CD4-positive, CD25-positive, alpha-beta regulatory T cell (primary cell): ENCODE results near the gene HCN2. TPM values are rescaled to one million over a fixed set of nuclear protein-coding genes. Genes with fewer than 3 reads are reported as not detected.

ENCODE experiments used
- ATAC-seq, 2 donors: fragments of 150-1000 bp; cut with Tn5 transposase; one replicate each; pipeline ENCODE4 v1.10.0; 2021; ENCODE audit warnings: low read depth in 2 of 2, moderate number of reproducible peaks in 2 of 2, moderate library complexity in 1 of 2
- DNase-seq, 3 donors: peaks; one replicate each; pipeline versions ENCODE4 v3.0.0 to v3.0.0-alpha.2; 2012 to 2022; ENCODE audit warnings: mixed read lengths in 1 of 3
- H3K27ac ChIP-seq: one replicate; pipeline ENCODE4 v1.7.0; 2013; ENCODE audit warnings: mild to moderate bottlenecking, low read length; ENCODE audit not compliant: insufficient read depth, poor library complexity, severe bottlenecking
- H3K27me3 ChIP-seq: one replicate; pipeline ENCODE4 v1.7.0; 2013; ENCODE audit warnings: low read length; ENCODE audit not compliant: control insufficient read depth, insufficient read depth
- H3K36me3 ChIP-seq: one replicate; pipeline ENCODE4 v1.7.0; 2013; ENCODE audit warnings: mild to moderate bottlenecking, low read length, moderate library complexity; ENCODE audit not compliant: control insufficient read depth, insufficient read depth
- H3K4me1 ChIP-seq: 2 replicates; pipeline ENCODE4 v1.7.0; 2013; ENCODE audit warnings: mild to moderate bottlenecking, low read length; ENCODE audit not compliant: insufficient read depth, control insufficient read depth, poor library complexity, severe bottlenecking
- H3K4me3 ChIP-seq: one replicate; pipeline ENCODE4 v1.7.0; 2013; ENCODE audit warnings: low read depth, mild to moderate bottlenecking, low read length, moderate library complexity
- H3K9me3 ChIP-seq, 2 experiments: 1 replicate in 1 of 2; 2 replicates in 1 of 2; pipeline ENCODE4 v1.7.0; 2013; ENCODE audit warnings: low read length in 2 of 2, mild to moderate bottlenecking in 1 of 2, moderate library complexity in 1 of 2; ENCODE audit not compliant: control insufficient read depth in 2 of 2
- H3K27ac Mint-ChIP-seq, 3 donors: one replicate each; pipeline ENCODE4 v1.8.0; 2020 to 2022; ENCODE audit warnings: mild to moderate bottlenecking in 3 of 3, mixed read lengths in 3 of 3, moderate library complexity in 2 of 3
- H3K27me3 Mint-ChIP-seq: one replicate; pipeline ENCODE4 v1.8.0; 2022; ENCODE audit warnings: mild to moderate bottlenecking, mixed read lengths
- H3K36me3 Mint-ChIP-seq: one replicate; pipeline ENCODE4 v1.8.0; 2020; ENCODE audit warnings: mixed read lengths
- H3K4me1 Mint-ChIP-seq, 4 donors: one replicate each; pipeline ENCODE4 v1.8.0; 2020 to 2022; ENCODE audit warnings: mixed read lengths in 4 of 4, mild to moderate bottlenecking in 1 of 4
- H3K4me3 Mint-ChIP-seq, 4 donors: one replicate each; pipeline ENCODE4 v1.8.0; 2020 to 2022; ENCODE audit warnings: mild to moderate bottlenecking in 4 of 4, mixed read lengths in 4 of 4, moderate library complexity in 3 of 4
- H3K9me3 Mint-ChIP-seq, 7 donors: one replicate each; pipeline ENCODE4 v1.8.0; 2020 to 2022; ENCODE audit warnings: mixed read lengths in 7 of 7, mild to moderate bottlenecking in 3 of 7, moderate library complexity in 2 of 7
- polyA plus RNA-seq, 4 donors: library from polyadenylated mRNA; unstranded; fragments of 300-500 nt; fragmentation: Illumina TruSeq; gene quantifications; one replicate each; pipeline ENCODE4 v1.2.3, GENCODE V29; 2021
- total RNA-seq: library from RNA; stranded (reverse); gene quantifications from one replicate; pipeline ENCODE4 v1.2.3, GENCODE V29; 2022

Gene HCN2
- 1.2 TPM for total RNA-seq
- not detected for polyA plus RNA-seq

DNA sequence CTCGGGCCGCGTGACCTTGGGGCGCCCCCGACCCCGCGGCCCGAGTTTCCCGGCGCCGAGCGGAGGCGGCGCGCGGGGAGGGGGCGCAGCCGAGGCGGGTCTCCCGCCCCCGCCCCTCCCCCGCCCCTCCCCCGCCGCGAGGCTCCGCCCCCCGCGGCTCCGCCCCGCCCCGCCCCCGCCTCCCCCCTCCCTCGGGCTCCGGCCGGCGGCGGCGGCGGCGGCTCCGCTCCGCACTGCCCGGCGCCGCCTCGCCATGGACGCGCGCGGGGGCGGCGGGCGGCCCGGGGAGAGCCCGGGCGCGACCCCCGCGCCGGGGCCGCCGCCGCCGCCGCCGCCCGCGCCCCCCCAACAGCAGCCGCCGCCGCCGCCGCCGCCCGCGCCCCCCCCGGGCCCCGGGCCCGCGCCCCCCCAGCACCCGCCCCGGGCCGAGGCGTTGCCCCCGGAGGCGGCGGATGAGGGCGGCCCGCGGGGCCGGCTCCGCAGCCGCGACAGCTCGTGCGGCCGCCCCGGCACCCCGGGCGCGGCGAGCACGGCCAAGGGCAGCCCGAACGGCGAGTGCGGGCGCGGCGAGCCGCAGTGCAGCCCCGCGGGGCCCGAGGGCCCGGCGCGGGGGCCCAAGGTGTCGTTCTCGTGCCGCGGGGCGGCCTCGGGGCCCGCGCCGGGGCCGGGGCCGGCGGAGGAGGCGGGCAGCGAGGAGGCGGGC lies at the start of gene HCN2:
Gene HCN2 (plus strand): TSS at position 189 of the 703 bp plus-strand sequence. CDS start 65 bp downstream, at position 254.
- no peaks in the 10 kb centered on the region for H3K9me3 Mint-ChIP-seq
- H3K36me3 ChIP-seq, result no peaks in the 10 kb centered on the region
- H3K4me1 ChIP-seq, result peaks cover 22% of the 10 kb centered on the region
- H3K27me3 Mint-ChIP-seq, result peaks cover 24% of the 10 kb centered on the region
- H3K27ac Mint-ChIP-seq, result no peak within 1 kb of the TSS
- H3K4me1 Mint-ChIP-seq, result peaks cover 0 to 14% (median 0%) of the 10 kb centered on the region in 4 donors
- no peak within 1 kb of the TSS for H3K27ac ChIP-seq
- H3K36me3 Mint-ChIP-seq, result no peaks in the 10 kb centered on the region
- H3K4me3 ChIP-seq, result no peak within 1 kb of the TSS
- H3K4me3 Mint-ChIP-seq, result peak within 1 kb of the TSS in 3 of 4 donors; percentile 15 to 70 (median 50)
- DNase-seq (no peak), ATAC-seq (no peak)
- H3K27me3 ChIP-seq, result no peaks in the 10 kb centered on the region
- no peaks in the 10 kb centered on the region for H3K9me3 ChIP-seq

DNA sequence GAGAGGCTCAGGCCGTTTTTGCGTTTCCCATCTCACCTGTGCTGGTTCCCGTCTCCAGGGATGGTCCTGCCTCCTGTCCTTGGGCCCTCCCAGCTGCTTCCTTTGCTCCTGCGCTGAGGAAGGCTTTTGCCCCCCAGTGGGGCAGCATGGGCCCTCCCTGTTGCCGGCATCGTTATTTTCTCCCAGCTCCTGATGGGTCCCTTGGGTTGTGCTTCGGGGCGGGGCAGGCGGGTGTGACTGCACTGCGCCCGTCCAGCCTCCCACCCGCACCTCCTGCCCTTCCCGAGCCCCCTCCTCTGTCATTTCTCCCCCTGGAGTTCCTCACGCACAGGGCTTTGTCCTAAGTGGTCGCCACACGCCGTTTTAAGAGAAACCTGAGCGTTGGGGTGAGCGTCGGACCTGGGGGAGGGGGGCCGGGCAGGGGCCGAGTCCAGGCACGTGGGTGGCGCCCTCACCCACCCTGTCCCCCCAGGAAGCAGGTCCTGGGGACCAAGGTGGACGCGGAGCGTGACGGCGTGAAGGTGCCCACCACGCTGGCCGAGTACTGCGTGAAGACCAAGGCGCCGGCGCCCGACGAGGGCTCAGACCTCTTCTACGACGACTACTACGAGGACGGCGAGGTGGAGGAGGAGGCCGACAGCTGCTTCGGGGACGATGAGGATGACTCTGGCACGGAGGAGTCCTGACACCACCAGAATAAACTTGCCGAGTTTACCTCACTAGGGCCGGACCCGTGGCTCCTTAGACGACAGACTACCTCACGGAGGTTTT lies 48.6 kb upstream of the HCN2 start:
- no peaks in the 10 kb centered on the region for H3K9me3 Mint-ChIP-seq
- H3K27ac Mint-ChIP-seq, result no peak overlapping the region
- no peak overlapping the region for H3K4me3 Mint-ChIP-seq
- H3K27me3 ChIP-seq, result no peaks in the 10 kb centered on the region
- peaks cover 20% of the 10 kb centered on the region for H3K4me1 ChIP-seq
- peaks cover 5% of the 10 kb centered on the region for H3K36me3 Mint-ChIP-seq
- H3K9me3 ChIP-seq, result no peaks in the 10 kb centered on the region
- H3K27ac ChIP-seq, result no peak overlapping the region
- no peak overlapping the region for H3K4me3 ChIP-seq
- H3K4me1 Mint-ChIP-seq, result peaks cover 0 to 29% (median 6%) of the 10 kb centered on the region in 4 donors
- ATAC-seq, result no peak
- no peak for DNase-seq
- H3K27me3 Mint-ChIP-seq, result no peaks in the 10 kb centered on the region
- H3K36me3 ChIP-seq, result peaks cover 30% of the 10 kb centered on the region

DNA sequence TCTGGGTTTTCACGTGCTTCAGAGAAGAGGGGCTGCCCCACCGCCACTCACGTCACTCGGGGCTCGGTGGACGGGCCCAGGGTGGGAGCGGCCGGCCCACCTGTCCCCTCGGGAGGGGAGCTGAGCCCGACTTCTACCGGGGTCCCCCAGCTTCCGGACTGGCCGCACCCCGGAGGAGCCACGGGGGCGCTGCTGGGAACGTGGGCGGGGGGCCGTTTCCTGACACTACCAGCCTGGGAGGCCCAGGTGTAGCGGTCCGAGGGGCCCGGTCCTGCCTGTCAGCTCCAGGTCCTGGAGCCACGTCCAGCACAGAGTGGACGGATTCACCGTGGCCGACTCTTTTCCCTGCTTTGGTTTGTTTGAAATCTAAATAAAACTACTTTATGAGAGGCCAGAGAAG lies 48.0 kb upstream of the HCN2 start:
- Mint-ChIP-seq H3K27ac (no peak overlapping the region), H3K27me3 (no peaks in the 10 kb centered on the region), H3K4me1 (peaks cover 0 to 29% (median 6%) of the 10 kb centered on the region in 4 donors), H3K36me3 (peaks cover 5% of the 10 kb centered on the region), H3K4me3 (peak overlapping the region in 1 of 4 donors; percentile 15), H3K9me3 (no peaks in the 10 kb centered on the region)
- ATAC-seq (no peak), DNase-seq (no peak)
- Histone ChIP-seq H3K4me1 (peaks cover 20% of the 10 kb centered on the region), H3K4me3 (no peak overlapping the region), H3K27ac (no peak overlapping the region), H3K36me3 (peaks cover 23% of the 10 kb centered on the region), H3K9me3 (no peaks in the 10 kb centered on the region), H3K27me3 (no peaks in the 10 kb centered on the region)

GRCh38 chr19:542173-542866 lies 47.4 kb upstream of the HCN2 start:
- peaks cover 20% of the 10 kb centered on the region for H3K4me1 ChIP-seq
- H3K27me3 ChIP-seq, result no peaks in the 10 kb centered on the region
- Mint-ChIP-seq H3K4me1 (peaks cover 0 to 29% (median 6%) of the 10 kb centered on the region in 4 donors), H3K27me3 (no peaks in the 10 kb centered on the region), H3K36me3 (peaks cover 5% of the 10 kb centered on the region), H3K9me3 (no peaks in the 10 kb centered on the region), H3K4me3 (peak overlapping the region in 1 of 4 donors; percentile 15), H3K27ac (no peak overlapping the region)
- ATAC-seq (no peak), DNase-seq (no peak)
- no peak overlapping the region for H3K27ac ChIP-seq
- no peaks in the 10 kb centered on the region for H3K9me3 ChIP-seq
- peaks cover 19% of the 10 kb centered on the region for H3K36me3 ChIP-seq
- no peak overlapping the region for H3K4me3 ChIP-seq

DNA sequence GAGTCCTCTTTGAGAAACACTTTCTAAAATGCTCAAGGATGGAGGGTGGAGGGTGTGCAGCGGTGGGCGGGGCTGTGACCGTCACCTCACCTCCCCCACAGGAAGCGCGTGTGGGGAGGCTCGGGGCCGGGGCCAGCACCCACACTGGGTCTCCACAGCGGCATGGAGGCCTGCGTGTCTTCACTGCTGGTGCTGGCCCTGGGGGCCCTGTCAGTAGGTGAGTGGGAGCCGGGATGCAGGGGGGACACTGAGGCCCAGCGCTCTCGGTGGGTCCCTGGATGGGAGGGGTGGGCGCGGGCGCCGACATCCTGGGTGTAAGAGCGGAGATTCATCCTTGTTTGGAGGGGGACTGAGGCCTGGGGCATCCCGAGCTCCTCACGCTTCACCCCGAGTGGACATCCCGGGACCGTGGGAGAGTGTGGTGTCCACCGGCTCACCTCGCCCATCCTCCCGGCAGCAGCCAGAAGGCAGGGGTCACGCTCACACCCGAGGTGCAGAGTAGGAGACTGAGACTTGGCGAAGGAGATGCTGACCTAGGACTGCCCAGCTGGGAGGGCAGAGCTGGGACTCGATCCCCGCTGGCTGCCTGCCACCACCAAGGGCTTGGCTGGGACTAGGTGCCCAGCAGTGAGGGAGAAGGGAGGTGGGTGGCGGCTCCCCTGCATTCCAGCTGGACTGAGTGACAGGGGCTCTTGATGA lies 45.6 kb upstream of the HCN2 start, which contains the start of gene GZMM:
Gene GZMM (plus strand): TSS at position 144 of the 699 bp plus-strand sequence. CDS start 19 bp downstream, at position 163.
- peak within 1 kb of the TSS; percentile 67 for H3K27ac ChIP-seq
- Mint-ChIP-seq H3K9me3 (no peaks in the 10 kb centered on the region), H3K36me3 (no peaks in the 10 kb centered on the region), H3K27ac (peak within 1 kb of the TSS; percentile 60 to 90 (median 75)), H3K27me3 (no peaks in the 10 kb centered on the region), H3K4me1 (peaks cover 0 to 24% (median 5%) of the 10 kb centered on the region in 4 donors), H3K4me3 (peak within 1 kb of the TSS; percentile 83 to 89 (median 87))
- ATAC-seq, result peak; percentile 97 to 98
- peak within 1 kb of the TSS; percentile 19 for H3K4me3 ChIP-seq
- no peaks in the 10 kb centered on the region for H3K27me3 ChIP-seq
- H3K4me1 ChIP-seq, result peaks cover 20% of the 10 kb centered on the region
- H3K9me3 ChIP-seq, result no peaks in the 10 kb centered on the region
- H3K36me3 ChIP-seq, result peaks cover 8% of the 10 kb centered on the region
- DNase-seq, result peak; percentile 47 to 86 (median 80)

DNA sequence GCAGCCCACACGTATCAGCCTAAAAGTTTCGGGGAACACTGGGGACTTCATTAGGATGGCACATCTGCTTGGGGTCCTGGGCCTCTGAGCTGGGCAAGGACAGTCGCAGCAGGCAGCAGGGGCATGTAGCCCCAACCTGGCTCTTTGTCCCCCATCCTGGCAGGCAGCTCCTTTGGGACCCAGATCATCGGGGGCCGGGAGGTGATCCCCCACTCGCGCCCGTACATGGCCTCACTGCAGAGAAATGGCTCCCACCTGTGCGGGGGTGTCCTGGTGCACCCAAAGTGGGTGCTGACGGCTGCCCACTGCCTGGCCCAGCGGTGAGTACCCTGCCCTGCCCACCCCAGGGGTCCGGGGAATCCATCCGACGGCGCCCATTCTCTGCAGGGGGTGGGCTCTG lies 42.6 kb upstream of the HCN2 start:
- Histone ChIP-seq H3K4me1 (peaks cover 20% of the 10 kb centered on the region), H3K27ac (no peak overlapping the region), H3K9me3 (no peaks in the 10 kb centered on the region), H3K27me3 (no peaks in the 10 kb centered on the region), H3K4me3 (no peak overlapping the region), H3K36me3 (peaks cover 6% of the 10 kb centered on the region)
- H3K4me3 Mint-ChIP-seq, result no peak overlapping the region
- no peak for ATAC-seq
- no peaks in the 10 kb centered on the region for H3K27me3 Mint-ChIP-seq
- H3K36me3 Mint-ChIP-seq, result no peaks in the 10 kb centered on the region
- no peak for DNase-seq
- no peak overlapping the region for H3K27ac Mint-ChIP-seq
- peaks cover 0 to 23% (median 5%) of the 10 kb centered on the region in 4 donors for H3K4me1 Mint-ChIP-seq
- H3K9me3 Mint-ChIP-seq, result no peaks in the 10 kb centered on the region
